Measurements from ENCODE around the gene BCL7B. TPM values are rescaled to one million over a fixed set of nuclear protein-coding genes. Genes with fewer than 3 reads are reported as not detected.

Gene BCL7B
- 38.5 to 49.6 TPM (median 41.0 TPM) in 3 replicates for polyA plus RNA-seq
- 10.5 TPM for polyA plus RNA-seq (2011; ENCODE audit: low read depth)
- 38.7 and 46.8 TPM in 2 replicates for polyA plus RNA-seq (2011; cell fraction: cytosol; rRNA removed)
- polyA plus RNA-seq (2011; cell fraction: nucleus; rRNA removed), result 18.8 and 23.3 TPM in 2 replicates
- polyA plus RNA-seq (2012; ENCODE audit: low replicate concordance), result 38.3 and 38.4 TPM in 2 replicates
- 28.2 to 56.9 TPM (median 37.0 TPM) in 3 replicates for polyA minus RNA-seq
- 45.7 TPM for polyA minus RNA-seq (2011; cell fraction: cytosol; rRNA and poly(A)+ RNA removed)
- polyA minus RNA-seq (2011; cell fraction: nucleus; rRNA and poly(A)+ RNA removed), result 6.3 and 14.5 TPM in 2 replicates

GRCh38 chr7:73557397-73558257, at the start of gene BCL7B:
Gene BCL7B (minus strand): TSS chr7:73557690. CDS start chr7:73557578, 112 bp downstream.
- H3K4me1 ChIP-seq (ENCODE audit: control insufficient read depth, extremely low read depth, insufficient read depth, low read length), result peaks cover 25% of the 10 kb centered on the region
- no peak for TF ChIP-seq CTCF (optimal IDR thresholded peaks at IDR 0.05 in 1 of 3, IDR thresholded peaks at IDR 0.05 in 1 of 3, conservative IDR thresholded peaks at IDR 0.05 in 1 of 3; ENCODE audit: extremely low read depth in 1 of 3, insufficient read depth in 2 of 3, low read length in 3 of 3)
- TF ChIP-seq EZH2 (IDR thresholded peaks at IDR 0.05; ENCODE audit: low read length), result no peak
- H3K79me2 ChIP-seq (ENCODE audit: control insufficient read depth, insufficient read depth, low read length), result peaks cover 40% of the 10 kb centered on the region
- peaks cover 6% of the 10 kb centered on the region for H4K20me1 ChIP-seq (ENCODE audit: control insufficient read depth, extremely low read depth, insufficient read depth, low read length)
- peak within 1 kb of the TSS; percentile 92 for H3K9ac ChIP-seq (ENCODE audit: control insufficient read depth, extremely low read depth, insufficient read depth, low read length)
- H3K4me2 ChIP-seq (ENCODE audit: control insufficient read depth, extremely low read depth, insufficient read depth, low read depth, low read length), result peak within 1 kb of the TSS; percentile 86
- peak within 1 kb of the TSS; percentile 80 for H3K27ac ChIP-seq (ENCODE audit: control insufficient read depth, insufficient read depth, low read length)
- H3K9me1 ChIP-seq (ENCODE audit: control insufficient read depth, extremely low read depth, insufficient read depth, low read length), result peaks cover 6% of the 10 kb centered on the region
- peak within 1 kb of the TSS; percentile 70 to 96 (median 82) for H3K4me3 ChIP-seq (ENCODE audit: control insufficient read depth in 2 of 3, extremely low read depth in 1 of 3, insufficient read depth in 2 of 3, low read depth in 1 of 3, low read length in 3 of 3)
- H3K9me3 ChIP-seq (ENCODE audit: control insufficient read depth, low read depth, low read length), result no peaks in the 10 kb centered on the region
- DNase-seq (ENCODE audit: low read depth, low spot score) (no peak), FAIRE-seq (no peak)
- H2AFZ ChIP-seq (ENCODE audit: control insufficient read depth, low read length), result peak within 1 kb of the TSS; percentile 49
- H3K36me3 ChIP-seq (ENCODE audit: control insufficient read depth in 2 of 2, extremely low read depth in 1 of 2, insufficient read depth in 2 of 2, low read length in 2 of 2), result peaks cover 0 to 3% of the 10 kb centered on the region in 2 experiments
- dilution Hi-C loops (cut with MboI; ENCODE audit: extremely low pct_ligation_motif_present, low sequenced_read_pairs), result no loop called here
- H3K27me3 ChIP-seq (ENCODE audit: control insufficient read depth, extremely low read depth, insufficient read depth, low read length), result no peaks in the 10 kb centered on the region

GRCh38 chr7:73605601-73606220, 48.2 kb upstream of the BCL7B start:
- no peaks in the 10 kb centered on the region for H3K9me1 ChIP-seq (ENCODE audit: control insufficient read depth, extremely low read depth, insufficient read depth, low read length)
- H3K27me3 ChIP-seq (ENCODE audit: control insufficient read depth, extremely low read depth, insufficient read depth, low read length), result peaks cover 4% of the 10 kb centered on the region
- DNase-seq (ENCODE audit: low read depth, low spot score), result no peak
- H3K9me3 ChIP-seq (ENCODE audit: control insufficient read depth, low read depth, low read length), result no peaks in the 10 kb centered on the region
- FAIRE-seq, result no peak
- H3K4me1 ChIP-seq (ENCODE audit: control insufficient read depth, extremely low read depth, insufficient read depth, low read length), result peaks cover 7% of the 10 kb centered on the region
- no peaks in the 10 kb centered on the region for H3K36me3 ChIP-seq (ENCODE audit: control insufficient read depth in 2 of 2, extremely low read depth in 1 of 2, insufficient read depth in 2 of 2, low read length in 2 of 2)
- no peaks in the 10 kb centered on the region for H4K20me1 ChIP-seq (ENCODE audit: control insufficient read depth, extremely low read depth, insufficient read depth, low read length)
- no peaks in the 10 kb centered on the region for H3K79me2 ChIP-seq (ENCODE audit: control insufficient read depth, insufficient read depth, low read length)
- no peak overlapping the region for H3K27ac ChIP-seq (ENCODE audit: control insufficient read depth, insufficient read depth, low read length)
- dilution Hi-C loops (cut with MboI; ENCODE audit: extremely low pct_ligation_motif_present, low sequenced_read_pairs), result no loop called here
- no peak overlapping the region for H3K4me2 ChIP-seq (ENCODE audit: control insufficient read depth, extremely low read depth, insufficient read depth, low read depth, low read length)
- no peak overlapping the region for H3K9ac ChIP-seq (ENCODE audit: control insufficient read depth, extremely low read depth, insufficient read depth, low read length)
- no peak for TF ChIP-seq CTCF (optimal IDR thresholded peaks at IDR 0.05 in 1 of 3, IDR thresholded peaks at IDR 0.05 in 1 of 3, conservative IDR thresholded peaks at IDR 0.05 in 1 of 3; ENCODE audit: extremely low read depth in 1 of 3, insufficient read depth in 2 of 3, low read length in 3 of 3)
- no peak for TF ChIP-seq EZH2 (IDR thresholded peaks at IDR 0.05; ENCODE audit: low read length)
- no peak overlapping the region for H3K4me3 ChIP-seq (ENCODE audit: control insufficient read depth in 2 of 3, extremely low read depth in 1 of 3, insufficient read depth in 2 of 3, low read depth in 1 of 3, low read length in 3 of 3)
- no peak overlapping the region for H2AFZ ChIP-seq (ENCODE audit: control insufficient read depth, low read length)
